ENCODE results near the gene PRDM16. TPM values are rescaled to one million over a fixed set of nuclear protein-coding genes. Genes with fewer than 3 reads are reported as not detected.

The PRDM16 gene
- total and polyA plus RNA-seq, 2 of the 13 experiments (the other 11 are each of a cell fraction or from before 2014, with no cell fraction given), result 0.15 to 0.81 TPM

GRCh38 chr1:3377604-3378279 is 308.7 kb downstream of the PRDM16 start:
- H4K20me1 ChIP-seq (ENCODE audit: insufficient read depth, low read length), result no peaks in the 10 kb centered on the region
- no peaks in the 10 kb centered on the region for H3K9me3 ChIP-seq (ENCODE audit: low read length)
- POLR2A ChIA-PET, result no interaction called here
- H3K27ac ChIP-seq (ENCODE audit: extremely low read length, insufficient read depth, low read length), result no peak overlapping the region
- DNase-seq (ENCODE audit: low spot score) (peak; percentile 9), FAIRE-seq (no peak), ATAC-seq (peak; percentile 64)
- no TSS peak for BruUV-seq (replicated peaks)
- no peak overlapping the region for H3K9ac ChIP-seq (ENCODE audit: insufficient read depth, low read depth, low read length)
- H3K79me2 ChIP-seq (ENCODE audit: insufficient read depth, low read length), result no peaks in the 10 kb centered on the region
- no peaks in the 10 kb centered on the region for H3K36me3 ChIP-seq (replicated peaks in 1 of 2; ENCODE audit: control insufficient read depth in 1 of 2, insufficient read depth in 2 of 2, low read length in 2 of 2)
- H3K4me1 ChIP-seq (ENCODE audit: insufficient read depth, low read length), result no peaks in the 10 kb centered on the region
- no peak overlapping the region for H3K4me3 ChIP-seq (replicated peaks in 1 of 3; ENCODE audit: insufficient read depth in 1 of 3, low read depth in 2 of 3, low read length in 3 of 3)
- CTCF ChIA-PET (ENCODE audit: low intra/inter-chr PET ratio, low total read pairs), result no interaction called here
- intact Hi-C loops (cut with micrococcal nuclease; ENCODE audit: unreplicated experiment), result no loop called here
- 56% methylated on average over 3 of the region's 24 CpGs for WGBS (ENCODE audit: low lambda C conversion rate)
- H2AFZ ChIP-seq (ENCODE audit: low read length), result no peak overlapping the region
- peaks cover 0 to 12% of the 10 kb centered on the region in 2 experiments; a peak in 2 of 5 replicates for H3K27me3 ChIP-seq (ENCODE audit: control insufficient read depth in 1 of 2, insufficient read depth in 2 of 2, low read length in 2 of 2)
- in situ Hi-C loops (cut with HindIII; ENCODE audit: extremely low pct_ligation_motif_present, low pct_unique_long_range_greater_than_20kb), result no loop called here
- H3K4me2 ChIP-seq (ENCODE audit: low read depth, low read length), result no peak overlapping the region
- TF ChIP-seq KLF16 (CRISPR knock-in tag; IDR thresholded peaks at IDR 0.05) (no peak), ZNF430 (CRISPR knock-in tag; IDR thresholded peaks at IDR 0.05) (no peak), ZNF746 (CRISPR knock-in tag; IDR thresholded peaks at IDR 0.05) (no peak), ZNF143 (CRISPR knock-in tag; IDR thresholded peaks at IDR 0.05) (no peak), PBX3 (CRISPR knock-in tag; IDR thresholded peaks at IDR 0.05; ENCODE audit: borderline replicate concordance) (no peak), RBM22 (optimal IDR thresholded peaks at IDR 0.05; ENCODE audit: low read length) (no peak), DR1 (CRISPR knock-in tag; IDR thresholded peaks at IDR 0.05) (no peak), FOXA1 (IDR thresholded peaks at IDR 0.05) (no peak), FOXA1 (CRISPR knock-in tag; IDR thresholded peaks at IDR 0.05) (no peak), STAG1 (CRISPR knock-in tag; IDR thresholded peaks at IDR 0.05) (peak; percentile 44; the same call in 1 of the 2 replicates), ZNF644 (CRISPR knock-in tag; IDR thresholded peaks at IDR 0.05; ENCODE audit: low read depth) (no peak), ZNF101 (CRISPR knock-in tag; IDR thresholded peaks at IDR 0.05; ENCODE audit: borderline replicate concordance, low read depth) (no peak), CTCF (CRISPR knock-in tag; IDR thresholded peaks at IDR 0.05) (peak; percentile 39; the same call in 1 of the 2 replicates), NR0B2 (CRISPR knock-in tag; IDR thresholded peaks at IDR 0.05) (no peak), ZNF674 (CRISPR knock-in tag; IDR thresholded peaks at IDR 0.05; ENCODE audit: low read depth) (no peak), NFAT5 (CRISPR knock-in tag; IDR thresholded peaks at IDR 0.05) (no peak)
